Spleen (tissue), 7 donors: ENCODE results near the gene DNER.

Experiments
- CTCF ChIP-seq, 11 experiments: fragments of 200-600 bp in 7 of 11; fragments of 450-650 bp in 4 of 11; sonication (generic) in 4 of 11; IDR thresholded peaks in 8 of 11; conservative IDR thresholded peaks in 3 of 11; 1 replicate in 7 of 11; 2 replicates in 4 of 11; pipeline versions ENCODE4 v1.4.0 to v1.8.0; 2016 to 2021; ENCODE audit warnings: antibody characterized with exemption in 11 of 11, inconsistent platforms in 4 of 11, mild to moderate bottlenecking in 1 of 11
- POLR2A ChIP-seq, 3 donors: fragments of 450-650 bp; IDR thresholded peaks; one replicate each; pipeline ENCODE4 v1.5.1; 2017; ENCODE audit warnings: antibody characterized with exemption in 3 of 3, mild to moderate bottlenecking in 1 of 3
- donor health status: DM: no; HTN: no; CAD: no; lungs with moderate emphysema.
- donor health status: DM: no; HTN: no; CAD: no.
- donor health status: DM: no; HTN: no; CAD: no.

GRCh38 chr2:229635371-229635680 lies 79.0 kb downstream of the DNER start:
- TF ChIP-seq CTCF (IDR thresholded peaks at IDR 0.05 in 8 of 11, conservative IDR thresholded peaks at IDR 0.05 in 3 of 11) (no peak), POLR2A (IDR thresholded peaks at IDR 0.05) (no peak)
